ENCODE data around the gene IKZF1. TPM values are rescaled to one million over a fixed set of nuclear protein-coding genes. Genes with fewer than 3 reads are reported as not detected.
A peak's percentile ranks its signal among the peaks of the same experiment; 100 is the strongest.

IKZF1 gene
- total and polyA plus RNA-seq, 9 of the 15 experiments (the other 6 are each of a cell fraction or from before 2014, with no cell fraction given), result 12.6 to 85.3 (median 44.7) TPM

DNA sequence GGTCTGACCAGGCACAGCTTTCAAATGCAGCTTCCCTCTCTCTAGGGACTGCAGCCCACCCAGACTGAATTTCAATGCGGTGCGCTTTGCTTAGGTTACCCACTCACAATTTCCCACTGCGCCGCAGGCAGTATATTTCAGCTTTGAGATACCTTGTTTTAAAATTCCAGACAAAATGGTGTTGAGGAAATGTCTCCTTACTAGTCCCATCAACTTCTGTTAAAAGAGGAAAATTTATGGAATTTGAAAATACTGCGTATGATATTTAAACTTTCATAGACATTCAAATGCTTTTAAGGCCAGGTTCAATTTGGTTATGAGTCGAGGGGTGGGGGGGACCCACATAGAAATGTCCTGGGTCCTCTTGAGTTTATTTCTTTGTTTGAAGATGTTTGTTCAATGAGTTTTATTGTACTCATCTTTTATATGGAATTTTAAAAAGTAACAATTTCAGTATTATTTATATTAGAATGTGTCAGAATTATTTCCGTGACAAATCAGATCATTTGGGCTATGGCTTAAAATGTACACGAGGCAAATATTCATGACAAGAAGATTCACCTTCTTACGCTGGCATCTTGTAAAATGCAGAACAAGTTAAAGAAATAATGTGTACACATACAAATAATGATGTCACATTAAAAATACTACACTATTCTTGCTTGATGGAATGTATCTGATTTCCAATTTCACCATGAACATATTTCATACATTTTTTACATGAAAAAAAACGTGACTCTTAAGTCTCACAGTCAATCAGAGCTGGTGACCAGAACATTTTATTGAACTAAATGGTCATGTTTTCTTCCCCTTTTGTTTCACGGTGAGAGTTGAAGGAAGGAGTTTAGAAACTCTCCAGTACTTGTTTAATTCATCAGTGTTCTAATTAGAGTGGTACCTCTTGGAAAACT lies 1.3 kb downstream of the IKZF1 start:
- Histone ChIP-seq H3K4me1 (replicated peaks in 1 of 2; ENCODE audit: control insufficient read depth in 2 of 2, insufficient read depth in 2 of 2, low read length in 2 of 2) (peaks cover 24 to 27% of the 10 kb centered on the region in 2 experiments), H3K79me2 (ENCODE audit: control insufficient read depth, insufficient read depth, low read length) (peaks cover 64% of the 10 kb centered on the region), H3K9me1 (ENCODE audit: control insufficient read depth, insufficient read depth, low read length) (no peaks in the 10 kb centered on the region), H3K36me3 (ENCODE audit: control insufficient read depth, insufficient read depth, low read length) (peaks cover 6% of the 10 kb centered on the region; the same call in 2 of the 3 replicates), H3K27ac (ENCODE audit: extremely low read depth, low read depth, low read length) (peak overlapping the region; percentile 80), H2AFZ (ENCODE audit: low read depth, low read length) (peak overlapping the region; percentile 61; the same call in 1 of the 2 replicates), H3K9me3 (replicated peaks; ENCODE audit: control insufficient read depth, insufficient read depth, low read depth, low read length) (no peaks in the 10 kb centered on the region), H4K20me1 (replicated peaks; ENCODE audit: control insufficient read depth, insufficient read depth, low read length) (no peaks in the 10 kb centered on the region), H3K4me2 (ENCODE audit: insufficient read depth, low read length) (peak overlapping the region; percentile 92), H3K27me3 (ENCODE audit: control insufficient read depth in 2 of 2, insufficient read depth in 2 of 2, low read length in 2 of 2) (no peaks in the 10 kb centered on the region), H3K4me3 (peak overlapping the region; percentile 70), H3K9ac (ENCODE audit: insufficient read depth in 1 of 2, low read depth in 2 of 2, low read length in 2 of 2) (peak overlapping the region; percentile 78 to 94)
- TF ChIP-seq KDM1A (IDR thresholded peaks at IDR 0.05), result 0 out of 4 replicates have a peak, but pooled peaks of 1 of the 2 experiments have one; percentile 18
- TF ChIP-seq ZFX (CRISPR knock-in tag; IDR thresholded peaks at IDR 0.05), result 0 out of 2 replicates have a peak, but pooled peaks have one; percentile 19
- TF ChIP-seq, protein P1, sequence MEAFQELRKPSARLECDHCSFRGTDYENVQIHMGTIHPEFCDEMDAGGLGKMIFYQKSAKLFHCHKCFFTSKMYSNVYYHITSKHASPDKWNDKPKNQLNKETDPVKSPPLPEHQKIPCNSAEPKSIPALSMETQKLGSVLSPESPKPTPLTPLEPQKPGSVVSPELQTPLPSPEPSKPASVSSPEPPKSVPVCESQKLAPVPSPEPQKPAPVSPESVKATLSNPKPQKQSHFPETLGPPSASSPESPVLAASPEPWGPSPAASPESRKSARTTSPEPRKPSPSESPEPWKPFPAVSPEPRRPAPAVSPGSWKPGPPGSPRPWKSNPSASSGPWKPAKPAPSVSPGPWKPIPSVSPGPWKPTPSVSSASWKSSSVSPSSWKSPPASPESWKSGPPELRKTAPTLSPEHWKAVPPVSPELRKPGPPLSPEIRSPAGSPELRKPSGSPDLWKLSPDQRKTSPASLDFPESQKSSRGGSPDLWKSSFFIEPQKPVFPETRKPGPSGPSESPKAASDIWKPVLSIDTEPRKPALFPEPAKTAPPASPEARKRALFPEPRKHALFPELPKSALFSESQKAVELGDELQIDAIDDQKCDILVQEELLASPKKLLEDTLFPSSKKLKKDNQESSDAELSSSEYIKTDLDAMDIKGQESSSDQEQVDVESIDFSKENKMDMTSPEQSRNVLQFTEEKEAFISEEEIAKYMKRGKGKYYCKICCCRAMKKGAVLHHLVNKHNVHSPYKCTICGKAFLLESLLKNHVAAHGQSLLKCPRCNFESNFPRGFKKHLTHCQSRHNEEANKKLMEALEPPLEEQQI (IDR thresholded peaks at IDR 0.05), result no peak
- no peak for DNase-seq (ENCODE audit: extremely low read depth in 1 of 4, low spot score in 3 of 4)
- 0% methylated on average over 11 of the region's 11 CpGs for WGBS (ENCODE audit: insufficient coverage, low coverage, missing lambda C conversion rate)
- ChIA-PET CTCF (ENCODE audit: low intra/inter-chr PET ratio) (no interaction called here), POLR2A (interaction anchor here (1.0 to 1.1 kb wide), 2 partner anchors 21 to 50 kb away, joined by 3 read pairs; no protein-coding TSS in a partner anchor)
- intact Hi-C loops (cut with micrococcal nuclease), result loop anchor here (2.0 to 5.0 kb wide), 5 partner anchors 35 to 111 kb away; no protein-coding TSS in a partner anchor
- ATAC-seq, result no peak
- FAIRE-seq, result no peak
- BruUV-seq (replicated peaks), result no TSS peak
- in situ Hi-C loops (cut with MboI), result loop anchor here (5.0 kb wide), 1 partner anchor 99 kb away; no protein-coding TSS in a partner anchor
